Stimulated activated CD4-positive, alpha-beta T cell treated with anti-CD3 and anti-CD28 coated beads, TNF-alpha, amount 100 ng/mL, for 1 hour (primary cell): ENCODE measurements around the gene ACSL5.
"Not testable (repeated sequence)": the region's sequence is repeated elsewhere in the genome, so short reads cannot be mapped to it uniquely, and the experiment has no call there.

Experiments
- DNase-seq, 3 donors: peaks; one replicate each; pipeline ENCODE4 v3.0.0-alpha.2; 2020; ENCODE audit warnings: low read depth in 3 of 3, low spot score in 1 of 3

Gene ACSL5

DNA sequence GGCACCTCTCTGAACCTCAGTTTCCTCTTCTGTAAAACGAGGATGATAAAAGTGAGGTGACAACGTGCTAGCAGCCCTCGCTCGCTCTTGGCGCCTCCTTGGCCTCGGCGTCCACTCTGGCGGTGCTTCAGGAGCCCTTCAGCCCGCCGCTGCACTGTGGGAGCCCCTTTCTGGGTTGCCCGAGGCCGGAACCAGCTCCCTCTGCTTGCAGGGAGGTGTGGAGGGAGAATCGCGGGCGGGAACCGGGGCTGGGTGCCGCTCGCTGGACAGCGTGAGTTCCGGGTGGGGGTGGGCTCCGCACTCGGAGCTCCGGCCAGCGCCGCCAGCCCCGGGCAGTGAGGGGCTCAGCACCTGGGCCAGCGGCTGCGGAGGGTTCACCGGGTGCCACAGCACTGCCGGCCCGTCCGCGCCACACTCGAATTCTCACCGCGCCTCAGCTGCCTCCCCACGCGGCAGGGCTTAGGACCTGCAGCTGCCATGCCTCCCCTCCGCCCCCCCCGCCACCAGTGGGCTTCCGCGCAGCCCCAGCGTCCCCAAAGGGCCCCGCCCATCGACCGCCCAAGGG, 24.3 kb upstream of the ACSL5 start:
- DNase-seq = no peak

DNA sequence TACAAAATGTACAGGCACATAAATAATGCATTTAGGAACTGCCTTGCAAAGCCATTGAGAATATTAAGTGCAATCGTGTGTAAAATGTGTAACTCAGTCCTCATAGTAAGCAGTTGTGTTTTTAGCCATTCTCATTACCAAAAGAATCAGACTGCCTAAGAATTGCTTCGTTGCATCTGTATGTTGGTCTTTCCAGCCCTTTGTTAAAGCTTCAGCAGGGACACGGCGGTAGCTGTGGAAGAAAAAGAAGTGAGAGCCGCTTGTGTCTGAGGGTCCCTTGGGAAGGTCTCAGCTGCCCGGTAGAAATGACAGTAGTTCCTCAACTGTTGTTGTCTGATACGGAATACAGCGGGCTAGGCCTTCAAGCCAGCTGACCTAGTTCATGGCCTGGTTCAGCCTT, 22.8 kb upstream of the ACSL5 start:
- no peak for DNase-seq

DNA sequence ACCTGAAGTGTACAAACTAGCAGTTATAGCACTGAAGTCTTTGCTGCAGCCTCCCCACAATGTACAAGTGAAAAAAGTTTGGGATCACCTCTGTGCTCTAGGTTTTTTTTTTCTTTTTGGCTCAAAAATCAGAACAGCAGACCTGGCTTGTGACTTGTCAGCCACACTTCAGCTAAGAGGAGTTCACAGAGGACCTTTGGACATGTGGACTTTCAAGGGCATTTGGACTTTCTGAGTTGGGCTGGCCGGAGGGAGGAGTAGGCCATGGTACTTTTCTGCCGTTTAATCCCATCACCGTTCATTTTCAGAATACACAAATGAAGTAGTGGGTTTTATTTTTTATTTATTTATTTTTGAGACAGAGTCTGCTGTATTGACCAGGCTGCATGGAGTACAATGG, 21.9 kb upstream of the ACSL5 start:
- DNase-seq = no peak

DNA sequence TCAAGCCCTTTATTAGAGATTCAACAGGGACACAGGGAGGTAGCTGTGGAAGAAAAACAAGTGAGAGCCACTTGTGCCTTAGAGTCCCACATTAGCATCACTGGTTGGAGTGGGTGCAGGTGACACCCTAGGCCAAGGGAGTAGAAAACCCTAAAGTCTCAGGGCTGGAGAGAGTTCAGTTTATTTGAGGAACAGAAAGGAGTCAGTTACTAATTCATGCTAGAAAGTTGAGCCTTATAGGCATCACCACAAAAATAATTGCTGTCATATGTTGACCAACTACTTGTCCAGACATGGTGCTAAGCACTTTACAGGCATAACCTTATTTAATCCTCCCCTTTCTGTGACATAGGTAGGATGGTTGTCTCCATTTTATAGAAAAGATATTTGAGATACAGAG, 20.9 kb upstream of the ACSL5 start:
- no peak for DNase-seq

DNA sequence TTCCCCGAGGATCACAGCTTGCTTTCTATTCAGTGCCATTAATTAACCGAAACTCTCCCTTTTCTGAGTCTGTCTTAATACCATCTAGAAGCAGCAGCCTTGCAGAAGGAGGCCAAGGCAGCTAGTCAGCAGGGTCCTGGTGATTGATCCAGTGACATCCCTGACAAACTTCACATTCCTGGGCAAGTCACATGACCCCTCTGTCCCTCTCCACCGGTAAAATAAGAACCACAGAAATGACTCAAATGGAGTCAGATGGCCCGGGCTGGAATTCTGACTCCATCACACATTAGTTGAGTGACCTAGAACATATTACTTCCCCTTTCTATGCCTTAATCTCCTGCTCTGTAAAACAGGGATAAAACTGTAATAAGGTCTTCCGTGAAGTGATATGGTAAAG, 17.2 kb upstream of the ACSL5 start:
- DNase-seq = no peak

- no peak for DNase-seq
These were observed 14.2 kb upstream of the ACSL5 start for GRCh38 chr10:112359606-112360307.

GRCh38 chr10:112360308-112361270, 13.3 kb upstream of the ACSL5 start:
- DNase-seq = no peak

GRCh38 chr10:112361951-112362751, 11.8 kb upstream of the ACSL5 start:
- no peak for DNase-seq

DNA sequence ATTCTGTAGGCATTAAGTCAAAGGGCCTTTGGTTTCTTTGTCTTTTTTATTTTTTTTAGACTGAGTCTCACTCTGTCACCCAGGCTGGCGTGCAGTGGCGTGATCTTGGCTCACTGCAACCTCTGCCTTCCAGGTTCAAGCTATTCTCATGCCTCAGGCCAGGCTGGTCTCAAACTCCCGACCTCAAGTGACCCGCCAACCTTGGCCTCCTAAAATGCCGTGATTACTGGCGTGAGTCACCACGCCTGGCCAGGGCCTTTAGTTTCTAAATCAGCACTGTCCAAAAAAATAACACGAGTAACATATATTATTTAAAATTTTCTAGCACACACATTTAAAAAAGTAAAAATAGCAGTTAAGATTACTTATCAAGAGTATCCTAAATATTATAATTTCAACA, 11.1 kb upstream of the ACSL5 start:
- DNase-seq = no peak

DNA sequence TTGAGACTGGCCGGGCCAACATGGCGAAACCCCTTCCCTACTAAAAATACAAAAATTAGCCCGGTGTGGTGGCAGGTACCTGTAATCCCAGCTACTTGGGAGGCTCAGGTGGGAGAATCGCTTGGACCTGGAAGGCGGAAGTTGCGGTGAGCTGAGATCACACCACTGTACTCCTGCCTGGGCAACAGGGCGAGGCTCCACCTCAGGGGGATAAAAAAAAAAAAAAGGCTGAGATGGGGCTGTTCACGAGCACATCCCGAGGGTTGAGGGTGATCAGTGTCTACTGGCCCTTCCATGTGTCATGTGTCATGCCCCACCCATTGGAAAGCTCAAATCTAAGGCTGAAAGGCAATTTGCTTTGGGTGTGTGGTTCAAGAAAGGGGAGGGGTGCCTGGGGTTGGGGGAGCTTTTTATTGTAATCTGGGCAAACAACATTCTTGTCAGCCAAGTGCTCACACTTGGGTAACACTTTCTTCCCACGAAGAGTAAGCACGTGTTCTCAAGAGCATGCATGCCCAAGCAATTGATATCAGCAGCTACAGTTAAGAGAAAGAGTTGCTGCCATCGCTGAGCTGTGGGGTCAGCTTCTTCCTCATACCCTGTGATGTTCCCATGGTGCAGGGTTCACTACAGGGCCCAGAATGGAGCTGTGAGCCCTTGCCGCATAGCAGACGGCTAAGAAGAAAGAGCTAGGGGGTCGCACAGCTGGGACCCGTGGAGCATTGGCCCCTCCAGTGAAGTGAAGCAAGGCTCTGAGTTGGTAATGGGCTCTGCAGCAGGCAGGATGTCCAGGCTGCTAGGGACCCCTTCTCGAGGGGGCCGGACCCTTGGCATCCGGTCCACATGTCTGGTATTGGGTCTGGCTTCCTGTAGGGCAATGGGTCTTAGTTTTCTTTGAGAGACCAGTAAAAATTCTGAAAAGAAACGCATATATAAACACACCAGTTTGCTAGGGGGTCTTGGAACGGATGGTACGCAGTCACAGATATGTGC, 9.9 kb upstream of the ACSL5 start:
- DNase-seq = no peak

GRCh38 chr10:112365014-112365432, 8.9 kb upstream of the ACSL5 start:
- DNase-seq = no peak

DNA sequence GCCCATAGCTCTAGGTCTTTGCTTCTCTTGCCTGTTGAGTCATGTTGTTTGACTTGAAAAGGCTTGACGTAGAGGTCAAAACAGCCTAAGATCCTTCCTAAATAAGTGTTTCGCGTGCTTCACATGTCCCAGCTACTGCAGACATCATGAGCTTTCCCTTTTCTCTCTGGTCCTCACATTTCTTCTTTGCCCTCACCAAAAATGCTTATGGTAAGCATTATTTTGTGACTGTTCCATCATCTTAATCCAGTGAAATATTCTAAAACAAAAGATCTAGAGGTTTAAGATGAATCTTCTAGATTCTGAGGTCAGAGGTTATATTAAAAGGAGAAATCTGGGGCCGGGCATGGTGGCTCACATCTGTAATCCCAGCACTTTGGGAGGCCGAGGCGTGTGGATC, 8.5 kb upstream of the ACSL5 start:
- DNase-seq = no peak

- no peak for DNase-seq
These were observed 6.9 kb upstream of the ACSL5 start for GRCh38 chr10:112366992-112367391.

DNA sequence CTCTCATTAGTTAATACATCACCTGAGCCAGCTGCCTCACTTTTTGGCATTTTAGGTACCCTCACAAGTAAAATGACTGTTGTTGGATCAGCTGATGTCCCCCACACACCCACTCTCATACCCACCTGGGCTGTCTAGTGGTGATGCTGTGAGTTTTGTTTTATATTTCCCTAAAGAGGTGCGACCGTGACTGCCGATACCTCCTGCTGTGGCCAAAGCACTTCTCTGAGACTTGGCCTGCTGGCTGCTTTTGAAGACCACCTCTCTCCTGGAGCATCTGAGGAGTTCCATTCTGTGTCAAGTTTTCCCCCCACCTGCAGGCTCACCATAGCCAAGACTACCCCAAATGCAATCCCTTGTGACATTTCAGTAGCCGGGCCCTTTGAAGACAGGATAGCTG, 6.4 kb upstream of the ACSL5 start:
- DNase-seq = no peak

DNA sequence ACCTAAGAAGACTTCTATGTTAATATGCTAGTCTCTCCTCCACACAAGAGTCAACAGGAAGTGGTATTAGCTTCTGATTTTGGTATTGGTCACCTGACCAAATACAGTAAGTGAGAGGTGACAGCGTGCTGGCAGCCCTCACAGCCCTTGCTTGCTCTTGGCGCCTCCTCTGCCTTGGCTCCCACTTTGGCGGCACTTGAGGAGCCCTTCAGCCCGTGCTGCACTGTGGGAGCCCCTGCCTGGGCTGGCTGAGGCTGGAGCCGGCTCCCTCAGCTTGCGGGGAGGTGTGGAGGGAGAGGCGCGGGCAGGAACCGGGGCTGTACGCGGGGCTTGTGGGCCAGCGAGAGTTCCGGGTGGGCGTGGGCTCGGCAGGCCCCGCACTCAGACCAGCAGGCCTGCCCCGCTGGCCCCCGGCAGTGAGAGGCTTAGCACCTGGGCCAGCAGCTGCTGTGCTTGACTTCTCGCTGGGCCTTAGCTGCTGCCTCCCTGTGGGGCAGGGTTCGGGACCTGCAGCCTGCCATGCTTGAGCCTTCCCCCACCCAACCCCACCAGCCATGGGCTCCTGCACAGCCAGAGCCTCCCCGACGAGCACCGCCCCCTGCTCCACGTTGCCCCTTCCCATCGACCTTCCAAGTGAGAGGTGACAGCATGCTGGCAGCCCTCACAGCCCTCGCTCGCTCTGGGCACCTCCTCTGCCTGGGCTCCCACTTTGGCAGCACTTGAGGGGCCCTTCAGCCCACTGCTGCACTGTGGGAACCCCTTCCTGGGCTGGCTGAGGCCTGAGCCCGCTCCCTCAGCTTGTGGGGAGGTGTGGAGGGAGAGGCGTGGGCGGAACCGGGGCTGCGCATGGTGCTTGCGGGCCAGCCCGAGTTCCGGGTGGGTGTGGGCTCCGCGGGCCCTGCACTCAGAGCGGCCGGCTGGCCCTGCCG, 4.2 kb upstream of the ACSL5 start:
- no peak for DNase-seq

- no peak for DNase-seq
These were observed 3.5 kb upstream of the ACSL5 start for GRCh38 chr10:112370424-112370819.

- not testable (repeated sequence) for DNase-seq
These were observed 2.6 kb upstream of the ACSL5 start for GRCh38 chr10:112371326-112371725.

GRCh38 chr10:112372182-112372810, 1.6 kb upstream of the ACSL5 start:
- not testable (repeated sequence) for DNase-seq
